HG03097 (cell line): ENCODE data around the gene KCNMA1.

Source experiments
- ATAC-seq: cut with Tn5 transposase; IDR thresholded peaks from one replicate; pipeline ENCODE4 v1.9.1; 2021; ENCODE audit not compliant: unreplicated experiment, low FRiP score

KCNMA1 gene

GRCh38 chr10:77208684-77209256 is 428.8 kb downstream of the KCNMA1 start:
- ATAC-seq = no peak

- ATAC-seq = no peak
Measured at GRCh38 chr10:77207828-77208185, 429.8 kb downstream of the KCNMA1 start.

GRCh38 chr10:77207182-77207827 is 430.3 kb downstream of the KCNMA1 start:
- no peak for ATAC-seq

DNA sequence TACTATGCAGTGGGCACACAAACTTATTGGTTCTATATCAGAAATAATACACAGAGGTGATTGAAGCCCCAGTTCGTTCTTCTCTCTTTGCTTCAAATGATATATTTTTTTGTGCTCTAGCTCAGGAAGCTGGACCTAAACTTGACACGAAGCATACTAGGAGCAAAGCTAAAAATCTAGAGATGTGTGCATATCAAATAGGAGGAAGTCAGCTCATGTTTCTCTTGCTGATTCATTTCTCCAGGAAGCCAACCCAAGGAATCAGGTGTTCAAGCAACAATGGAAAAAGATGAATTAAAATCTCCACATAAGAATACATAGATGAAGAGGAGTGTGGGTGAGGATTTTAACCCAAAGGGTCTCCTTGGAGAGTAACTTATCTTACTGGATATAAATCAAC is 432.5 kb downstream of the KCNMA1 start:
- no peak for ATAC-seq

GRCh38 chr10:77204171-77204570 is 433.4 kb downstream of the KCNMA1 start:
- no peak for ATAC-seq

DNA sequence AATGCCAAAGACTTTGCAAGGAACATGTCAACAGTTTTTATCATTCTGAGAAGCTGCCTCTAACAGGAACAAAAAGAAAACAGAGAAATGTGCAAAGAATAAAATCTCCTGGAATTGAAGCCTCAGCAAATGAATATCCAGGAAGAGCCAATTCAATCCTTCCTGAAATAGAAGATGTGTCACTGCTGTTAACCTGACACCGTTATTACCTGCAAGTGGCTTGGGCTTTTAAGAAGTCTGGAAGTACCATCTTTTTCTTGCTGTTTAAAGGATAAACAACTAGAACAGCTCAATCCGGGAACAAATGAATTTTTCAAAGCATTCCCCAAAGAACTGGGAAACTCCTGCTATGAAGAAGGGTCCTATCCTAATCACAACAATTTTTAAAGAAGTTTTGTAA is 434.8 kb downstream of the KCNMA1 start:
- no peak for ATAC-seq

DNA sequence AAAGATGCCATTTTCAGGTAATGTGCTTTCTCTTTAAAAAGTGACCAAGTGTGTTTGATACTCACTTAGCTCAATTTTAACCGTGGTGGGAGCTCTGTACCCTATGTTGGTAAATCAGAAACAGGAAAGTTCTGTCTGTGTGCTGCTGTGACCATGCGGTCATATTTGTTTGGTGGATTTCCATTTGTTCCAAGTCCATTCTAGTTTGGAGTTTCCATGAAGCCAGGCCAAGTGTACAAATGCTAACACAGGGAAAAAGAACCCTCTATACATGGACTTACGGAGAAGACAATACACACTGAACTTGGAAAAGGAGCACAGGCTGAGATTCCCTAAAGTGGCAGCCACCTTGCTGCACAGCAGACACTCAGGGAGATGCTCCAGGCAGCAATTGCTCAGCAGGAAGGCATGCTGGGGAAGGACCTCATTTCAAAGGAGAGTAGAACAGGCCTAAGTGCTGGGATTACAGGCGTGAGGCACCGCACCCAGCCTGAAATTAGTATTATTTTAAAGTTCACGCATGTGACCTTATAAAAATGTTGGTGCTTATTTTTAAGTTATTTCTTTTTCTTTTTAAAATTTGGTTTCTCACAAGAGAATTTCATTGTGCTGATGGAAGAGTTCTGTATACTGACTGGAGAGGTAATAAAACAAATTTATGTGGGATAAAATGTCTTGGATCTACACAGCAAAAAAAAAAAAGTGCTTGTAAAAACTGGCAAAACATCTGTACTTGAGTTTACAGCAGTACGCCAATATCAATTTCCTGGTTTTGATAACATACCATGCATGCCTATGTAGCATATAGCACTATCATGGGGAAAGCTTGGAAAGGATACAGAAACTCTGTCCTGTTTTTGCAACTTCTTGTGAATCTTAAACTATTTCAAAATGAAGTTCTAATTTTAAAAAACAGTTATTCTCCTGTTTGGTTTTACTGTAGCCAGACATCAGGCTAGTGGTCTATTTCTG is 436.2 kb downstream of the KCNMA1 start:
- no peak for ATAC-seq

GRCh38 chr10:77197544-77197943 is 440.1 kb downstream of the KCNMA1 start:
- ATAC-seq = no peak

DNA sequence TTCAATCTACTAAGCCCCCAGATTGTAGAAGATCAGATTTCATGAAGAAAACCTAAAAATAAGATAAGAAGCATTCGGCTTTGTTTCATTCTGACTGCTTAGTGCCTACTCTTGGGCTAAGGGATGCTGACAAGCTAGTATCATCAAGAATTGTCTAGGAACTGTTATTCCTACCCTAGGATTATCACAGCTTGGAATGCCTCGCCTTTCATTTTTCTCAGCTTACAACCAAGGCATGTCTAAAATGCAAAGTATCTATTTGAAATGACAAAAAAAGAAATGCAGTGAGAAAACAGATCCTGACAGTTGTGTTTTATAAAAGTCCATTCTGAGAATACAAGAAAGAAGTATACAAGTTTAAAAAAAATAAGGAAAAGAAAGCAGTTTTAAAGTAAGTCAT is 441.0 kb downstream of the KCNMA1 start:
- no peak for ATAC-seq

DNA sequence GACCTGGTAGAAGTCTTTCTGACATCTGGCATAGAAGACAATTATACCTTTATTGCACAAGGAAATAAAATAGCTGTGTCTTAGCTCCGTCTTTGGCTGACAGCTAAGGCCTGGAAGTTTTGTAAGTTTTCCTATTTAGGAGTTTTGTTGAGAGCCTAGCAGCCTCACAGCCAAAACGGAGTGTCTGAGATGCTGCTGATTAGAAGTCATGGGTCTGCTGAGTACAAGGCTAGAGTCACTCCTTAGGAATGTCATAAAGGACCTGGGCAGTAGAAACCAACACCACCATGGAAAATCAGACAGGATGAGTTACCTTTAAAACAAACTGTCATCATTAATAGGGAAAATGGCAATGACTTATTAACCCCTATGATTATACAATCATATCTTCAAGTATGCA is 442.5 kb downstream of the KCNMA1 start:
- ATAC-seq = no peak

- no peak for ATAC-seq
Measured at GRCh38 chr10:77193001-77193400, 444.6 kb downstream of the KCNMA1 start.

GRCh38 chr10:77192402-77192801 is 445.2 kb downstream of the KCNMA1 start:
- no peak for ATAC-seq

DNA sequence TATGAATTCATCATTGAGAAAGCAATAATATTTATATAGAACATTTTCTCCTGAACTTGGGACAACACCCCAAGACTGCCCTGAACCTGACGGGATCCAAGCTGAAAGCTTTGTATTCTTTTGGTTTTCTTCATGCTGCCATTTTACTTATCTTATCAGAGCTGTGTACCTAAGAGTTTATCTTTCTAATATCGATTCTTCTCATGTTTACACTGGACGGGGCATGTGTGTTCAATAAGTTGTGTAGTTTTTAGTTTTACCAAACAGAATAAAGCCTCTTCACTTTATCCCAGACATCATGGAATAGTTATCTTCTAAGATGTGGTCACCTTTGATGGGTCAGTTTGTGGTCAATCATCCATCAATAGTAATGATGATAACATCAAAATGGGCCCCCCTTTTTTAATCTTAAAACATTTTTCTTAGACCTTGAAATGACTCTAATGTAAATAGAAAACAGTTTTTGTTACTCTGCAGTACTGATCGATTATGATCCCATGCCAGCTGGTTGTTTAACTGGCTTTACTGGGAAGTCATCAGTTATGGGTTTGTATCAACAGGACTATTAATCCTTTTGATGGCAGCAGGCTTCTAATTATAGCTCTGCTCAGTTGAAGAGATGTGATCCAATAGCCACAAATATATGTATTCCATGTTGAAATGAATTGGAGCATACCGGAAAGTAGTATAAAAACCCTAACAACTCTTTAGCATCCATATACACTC is 446.1 kb downstream of the KCNMA1 start:
- ATAC-seq = no peak

- ATAC-seq = no peak
Measured at GRCh38 chr10:77190291-77190690, 447.3 kb downstream of the KCNMA1 start.

DNA sequence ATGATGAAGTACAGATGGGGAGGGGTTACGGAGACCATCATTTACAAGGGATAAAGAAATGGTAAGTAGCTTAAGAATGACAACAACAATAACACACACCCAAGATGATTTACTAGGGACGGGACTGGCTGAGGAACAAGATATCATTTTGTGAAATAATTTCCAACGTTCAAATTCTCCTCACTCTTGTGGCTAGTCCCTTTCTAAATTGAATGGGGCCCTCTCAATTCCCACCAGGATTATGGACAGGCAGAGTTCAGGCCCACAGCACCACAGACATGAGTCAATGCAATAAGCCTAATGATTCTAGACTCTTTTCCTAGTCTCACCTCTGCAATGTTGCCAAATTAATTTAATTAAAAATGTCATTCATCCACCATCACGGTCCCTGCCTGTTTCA is 448.1 kb downstream of the KCNMA1 start:
- ATAC-seq = no peak

- ATAC-seq = no peak
Measured at GRCh38 chr10:77189075-77189474, 448.5 kb downstream of the KCNMA1 start.

GRCh38 chr10:77188521-77188920 is 449.1 kb downstream of the KCNMA1 start:
- ATAC-seq = no peak

DNA sequence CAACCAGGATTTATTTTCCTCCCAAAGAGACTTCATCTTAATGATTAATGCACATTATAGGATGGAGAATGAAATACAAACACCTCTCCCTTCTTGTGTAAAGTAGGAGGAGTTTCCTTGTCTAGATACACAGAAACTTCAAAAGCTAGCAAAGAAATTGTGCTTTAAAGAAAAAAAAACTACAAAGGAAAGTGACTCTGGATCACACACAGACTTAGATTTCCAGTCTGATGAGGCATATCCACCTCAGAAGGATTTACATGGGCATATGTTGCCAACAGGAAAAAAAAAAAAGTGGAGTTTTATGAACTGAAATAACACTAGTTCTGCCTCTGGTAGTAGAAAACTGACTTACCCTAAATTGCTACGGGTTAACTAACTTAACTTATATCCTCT is 449.6 kb downstream of the KCNMA1 start:
- ATAC-seq = no peak

DNA sequence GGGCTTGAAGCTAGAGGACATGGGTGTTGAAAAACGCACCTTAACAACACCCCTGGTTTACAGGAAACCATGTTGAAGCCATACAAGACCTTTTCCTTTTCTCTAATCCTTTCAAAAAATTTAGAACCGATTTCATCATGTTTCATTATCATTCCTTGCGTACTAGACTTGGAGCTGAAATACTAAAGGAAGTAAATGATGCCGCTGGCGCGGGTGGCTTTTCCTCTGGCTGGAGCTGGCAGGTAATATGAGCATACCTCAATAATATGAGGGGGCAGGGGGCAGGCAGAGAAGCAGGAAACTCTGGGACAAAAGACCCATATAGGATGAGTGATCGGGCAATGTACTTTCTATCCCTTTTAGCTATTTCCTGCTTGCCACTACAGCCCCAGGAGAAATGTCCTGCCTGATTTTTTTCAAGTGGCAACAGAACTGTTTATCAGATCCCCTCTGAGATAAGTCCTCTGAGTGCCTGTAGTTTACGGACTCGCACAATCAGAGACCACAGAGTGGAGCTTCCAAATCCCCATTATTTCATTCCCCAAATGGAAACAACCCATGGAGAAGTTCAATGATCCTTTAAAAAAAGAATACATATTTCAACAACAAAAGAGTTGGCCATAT is 450.1 kb downstream of the KCNMA1 start:
- ATAC-seq = no peak

DNA sequence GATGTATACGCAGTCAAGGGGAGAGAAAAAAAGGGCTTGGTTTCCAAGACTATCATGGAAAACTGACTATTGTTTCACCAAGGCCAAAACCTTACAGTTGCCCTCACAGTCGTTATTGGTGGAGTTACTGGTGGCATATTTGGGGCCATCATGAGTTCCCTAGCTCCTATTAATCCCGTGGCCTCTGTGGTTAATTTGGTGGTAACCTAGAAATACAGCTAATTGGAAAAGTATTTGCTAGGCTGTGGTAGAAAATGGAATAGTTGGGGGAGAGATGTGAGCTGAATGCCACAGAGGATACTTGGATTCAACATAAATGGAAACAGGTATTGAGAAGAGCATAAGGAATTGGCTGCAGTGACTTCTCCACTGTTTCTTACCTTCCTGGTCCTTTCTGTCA is 450.7 kb downstream of the KCNMA1 start:
- ATAC-seq = no peak

GRCh38 chr10:77185696-77186095 is 451.9 kb downstream of the KCNMA1 start:
- ATAC-seq = no peak
